Adrenal gland (tissue), 5 donors: ENCODE results near the gene DEPDC1B.

Source experiments
- POLR2A ChIP-seq, 2 donors: fragments of 450-650 bp; IDR thresholded peaks; one replicate each; pipeline ENCODE4 v1.6.1; 2017; ENCODE audit warnings: antibody characterized with exemption in 2 of 2, mild to moderate bottlenecking in 2 of 2, moderate library complexity in 1 of 2
- TF ChIP-seq, protein P1 (sequence below), 6 experiments: fragments of 450-650 bp in 4 of 6; fragments of 200-600 bp in 2 of 6; sonication (generic) in 1 of 6; IDR thresholded peaks; 1 replicate in 5 of 6; 2 replicates in 1 of 6; pipeline versions ENCODE4 v1.5.1 to v1.8.0; 2016 to 2021; ENCODE audit warnings: antibody characterized with exemption in 6 of 6, mild to moderate bottlenecking in 2 of 6, moderate library complexity in 1 of 6
- donor health status: DM: no; HTN: no; CAD: no.

DNA sequence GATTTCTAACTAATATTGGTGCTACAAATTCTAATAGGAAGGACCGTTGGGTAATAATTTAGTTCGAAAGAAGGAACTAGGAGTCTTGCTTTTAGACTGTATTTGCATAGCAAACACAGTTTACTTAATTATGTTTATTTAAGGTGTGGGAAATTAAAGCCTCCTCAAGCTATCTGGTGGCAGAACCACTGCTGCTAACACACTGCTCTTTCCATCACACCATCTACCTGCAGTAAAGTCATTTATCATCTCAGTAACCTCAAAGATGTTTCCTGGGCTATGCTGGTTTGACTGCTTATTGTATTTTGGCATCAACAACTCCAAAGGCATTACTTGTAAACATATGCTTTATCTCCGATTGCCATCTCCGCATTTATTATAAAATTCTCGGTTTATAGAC, 114.3 kb downstream of the DEPDC1B start:
- TF ChIP-seq, protein P1, sequence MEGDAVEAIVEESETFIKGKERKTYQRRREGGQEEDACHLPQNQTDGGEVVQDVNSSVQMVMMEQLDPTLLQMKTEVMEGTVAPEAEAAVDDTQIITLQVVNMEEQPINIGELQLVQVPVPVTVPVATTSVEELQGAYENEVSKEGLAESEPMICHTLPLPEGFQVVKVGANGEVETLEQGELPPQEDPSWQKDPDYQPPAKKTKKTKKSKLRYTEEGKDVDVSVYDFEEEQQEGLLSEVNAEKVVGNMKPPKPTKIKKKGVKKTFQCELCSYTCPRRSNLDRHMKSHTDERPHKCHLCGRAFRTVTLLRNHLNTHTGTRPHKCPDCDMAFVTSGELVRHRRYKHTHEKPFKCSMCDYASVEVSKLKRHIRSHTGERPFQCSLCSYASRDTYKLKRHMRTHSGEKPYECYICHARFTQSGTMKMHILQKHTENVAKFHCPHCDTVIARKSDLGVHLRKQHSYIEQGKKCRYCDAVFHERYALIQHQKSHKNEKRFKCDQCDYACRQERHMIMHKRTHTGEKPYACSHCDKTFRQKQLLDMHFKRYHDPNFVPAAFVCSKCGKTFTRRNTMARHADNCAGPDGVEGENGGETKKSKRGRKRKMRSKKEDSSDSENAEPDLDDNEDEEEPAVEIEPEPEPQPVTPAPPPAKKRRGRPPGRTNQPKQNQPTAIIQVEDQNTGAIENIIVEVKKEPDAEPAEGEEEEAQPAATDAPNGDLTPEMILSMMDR (IDR thresholded peaks at IDR 0.05) = no peak
- TF ChIP-seq POLR2A (IDR thresholded peaks at IDR 0.05) = no peak
